ENCODE data around the gene SNX5.

Gene SNX5

GRCh38 chr20:17946040-17946439 lies 22.6 kb downstream of the SNX5 start:
- DNase-seq: no peak
- Mint-ChIP-seq H3K9me3 (no peaks in the 10 kb centered on the region), H3K4me1 (ENCODE audit: low read depth) (peaks cover 4% of the 10 kb centered on the region), H3K36me3 (ENCODE audit: low read depth) (peaks cover 100% of the 10 kb centered on the region), H3K27me3 (no peaks in the 10 kb centered on the region), H3K4me3 (no peak overlapping the region), H3K27ac (peak overlapping the region; percentile 56)

GRCh38 chr20:17944854-17945474 lies 23.6 kb downstream of the SNX5 start:
- no peaks in the 10 kb centered on the region for H3K9me3 Mint-ChIP-seq
- peaks cover 15% of the 10 kb centered on the region for H3K4me1 Mint-ChIP-seq (ENCODE audit: low read depth)
- peaks cover 99% of the 10 kb centered on the region for H3K36me3 Mint-ChIP-seq (ENCODE audit: low read depth)
- H3K4me3 Mint-ChIP-seq: no peak overlapping the region
- DNase-seq: no peak
- H3K27ac Mint-ChIP-seq: peak overlapping the region; percentile 82
- H3K27me3 Mint-ChIP-seq: no peaks in the 10 kb centered on the region

- no peaks in the 10 kb centered on the region for H3K9me3 Mint-ChIP-seq
- H3K27ac Mint-ChIP-seq: peak overlapping the region; percentile 52
- H3K27me3 Mint-ChIP-seq: no peaks in the 10 kb centered on the region
- peaks cover 87% of the 10 kb centered on the region for H3K36me3 Mint-ChIP-seq (ENCODE audit: low read depth)
- no peak for DNase-seq
- peaks cover 23% of the 10 kb centered on the region for H3K4me1 Mint-ChIP-seq (ENCODE audit: low read depth)
- H3K4me3 Mint-ChIP-seq: no peak overlapping the region
Measured at GRCh38 chr20:17943343-17943742, 25.3 kb downstream of the SNX5 start.

GRCh38 chr20:17941826-17942196 lies 26.8 kb downstream of the SNX5 start:
- Mint-ChIP-seq H3K9me3 (no peaks in the 10 kb centered on the region), H3K27ac (no peak overlapping the region), H3K36me3 (ENCODE audit: low read depth) (peaks cover 72% of the 10 kb centered on the region)

GRCh38 chr20:17941087-17941825 lies 27.3 kb downstream of the SNX5 start:
- no peaks in the 10 kb centered on the region for H3K27me3 Mint-ChIP-seq

More at GRCh38 chr20:17941826-17942196, 26.8 kb downstream of the SNX5 start:
- Mint-ChIP-seq H3K4me1 (ENCODE audit: low read depth) (peaks cover 23% of the 10 kb centered on the region), H3K27me3 (no peaks in the 10 kb centered on the region), H3K4me3 (no peak overlapping the region)
- DNase-seq: no peak

GRCh38 chr20:17940224-17940971 lies 28.2 kb downstream of the SNX5 start:
- no peak for DNase-seq
- no peak overlapping the region for H3K4me3 Mint-ChIP-seq
- H3K27me3 Mint-ChIP-seq: no peaks in the 10 kb centered on the region
- H3K27ac Mint-ChIP-seq: peak overlapping the region; percentile 27
- H3K4me1 Mint-ChIP-seq (ENCODE audit: low read depth): peaks cover 26% of the 10 kb centered on the region
- H3K9me3 Mint-ChIP-seq: no peaks in the 10 kb centered on the region
- H3K36me3 Mint-ChIP-seq (ENCODE audit: low read depth): peaks cover 58% of the 10 kb centered on the region

More at GRCh38 chr20:17941087-17941825, 27.3 kb downstream of the SNX5 start:
- H3K4me3 Mint-ChIP-seq: no peak overlapping the region
- peaks cover 26% of the 10 kb centered on the region for H3K4me1 Mint-ChIP-seq (ENCODE audit: low read depth)
- DNase-seq: no peak
- no peaks in the 10 kb centered on the region for H3K9me3 Mint-ChIP-seq
- peaks cover 66% of the 10 kb centered on the region for H3K36me3 Mint-ChIP-seq (ENCODE audit: low read depth)
- H3K27ac Mint-ChIP-seq: no peak overlapping the region

GRCh38 chr20:17939622-17940223 lies 28.9 kb downstream of the SNX5 start:
- Mint-ChIP-seq H3K4me3 (no peak overlapping the region), H3K27me3 (no peaks in the 10 kb centered on the region), H3K27ac (peak overlapping the region; percentile 58), H3K9me3 (no peaks in the 10 kb centered on the region), H3K4me1 (ENCODE audit: low read depth) (peaks cover 26% of the 10 kb centered on the region), H3K36me3 (ENCODE audit: low read depth) (peaks cover 51% of the 10 kb centered on the region)
- no peak for DNase-seq

GRCh38 chr20:17938871-17939619 lies 29.5 kb downstream of the SNX5 start:
- Mint-ChIP-seq H3K4me1 (ENCODE audit: low read depth) (peaks cover 26% of the 10 kb centered on the region), H3K9me3 (no peaks in the 10 kb centered on the region), H3K27me3 (no peaks in the 10 kb centered on the region), H3K36me3 (ENCODE audit: low read depth) (peaks cover 44% of the 10 kb centered on the region), H3K27ac (peak overlapping the region; percentile 58), H3K4me3 (no peak overlapping the region)
- DNase-seq: peak; percentile 58

GRCh38 chr20:17936761-17937732 lies 31.5 kb downstream of the SNX5 start:
- Mint-ChIP-seq H3K27me3 (no peaks in the 10 kb centered on the region), H3K27ac (no peak overlapping the region), H3K36me3 (ENCODE audit: low read depth) (peaks cover 24% of the 10 kb centered on the region), H3K4me1 (ENCODE audit: low read depth) (peaks cover 26% of the 10 kb centered on the region), H3K9me3 (no peaks in the 10 kb centered on the region), H3K4me3 (no peak overlapping the region)
- DNase-seq: no peak

- Mint-ChIP-seq H3K27me3 (no peaks in the 10 kb centered on the region), H3K4me3 (no peak overlapping the region), H3K36me3 (ENCODE audit: low read depth) (peaks cover 17% of the 10 kb centered on the region), H3K27ac (no peak overlapping the region), H3K9me3 (no peaks in the 10 kb centered on the region), H3K4me1 (ENCODE audit: low read depth) (peaks cover 25% of the 10 kb centered on the region)
- no peak for DNase-seq
Measured at GRCh38 chr20:17936286-17936760, 32.3 kb downstream of the SNX5 start.

GRCh38 chr20:17935761-17936160 lies 32.8 kb downstream of the SNX5 start:
- Mint-ChIP-seq H3K4me3 (no peak overlapping the region), H3K27ac (no peak overlapping the region), H3K9me3 (no peaks in the 10 kb centered on the region), H3K27me3 (no peaks in the 10 kb centered on the region), H3K36me3 (ENCODE audit: low read depth) (peaks cover 11% of the 10 kb centered on the region), H3K4me1 (ENCODE audit: low read depth) (peaks cover 20% of the 10 kb centered on the region)
- DNase-seq: no peak

- no peaks in the 10 kb centered on the region for H3K27me3 Mint-ChIP-seq
- peaks cover 14% of the 10 kb centered on the region for H3K4me1 Mint-ChIP-seq (ENCODE audit: low read depth)
- DNase-seq: no peak
- no peak overlapping the region for H3K27ac Mint-ChIP-seq
- H3K36me3 Mint-ChIP-seq (ENCODE audit: low read depth): peaks cover 6% of the 10 kb centered on the region
- no peaks in the 10 kb centered on the region for H3K9me3 Mint-ChIP-seq
- no peak overlapping the region for H3K4me3 Mint-ChIP-seq
Measured at GRCh38 chr20:17935186-17935585, 33.4 kb downstream of the SNX5 start.
